Activated gamma-delta T cell (primary cell): ENCODE measurements around the gene TXNL4B.
"Not testable (repeated sequence)": the region's sequence is repeated elsewhere in the genome, so short reads cannot be mapped to it uniquely, and the experiment has no call there.

Source experiments
- DNase-seq: peaks from one replicate; lab custom pipeline; 2025; lab: John Stamatoyannopoulos, UW

The TXNL4B gene

DNA sequence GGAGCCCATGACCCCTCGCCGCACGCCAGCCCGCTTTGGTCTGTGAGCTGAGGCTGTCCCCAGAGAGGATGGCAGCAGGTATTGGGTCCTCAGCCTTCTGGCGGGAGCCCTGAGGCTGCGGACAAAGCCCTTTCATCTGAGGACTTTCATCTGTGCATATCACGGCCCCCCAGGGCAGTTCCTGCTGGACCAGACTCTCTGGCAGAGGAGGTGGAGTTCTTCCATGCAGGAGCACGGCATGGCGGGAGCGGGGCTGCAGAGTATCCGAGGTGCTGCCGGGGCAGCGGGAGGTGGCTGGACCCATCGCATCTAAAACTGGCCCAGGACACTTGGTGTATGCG is 19.0 kb upstream of the TXNL4B start:
- DNase-seq = no peak

DNA sequence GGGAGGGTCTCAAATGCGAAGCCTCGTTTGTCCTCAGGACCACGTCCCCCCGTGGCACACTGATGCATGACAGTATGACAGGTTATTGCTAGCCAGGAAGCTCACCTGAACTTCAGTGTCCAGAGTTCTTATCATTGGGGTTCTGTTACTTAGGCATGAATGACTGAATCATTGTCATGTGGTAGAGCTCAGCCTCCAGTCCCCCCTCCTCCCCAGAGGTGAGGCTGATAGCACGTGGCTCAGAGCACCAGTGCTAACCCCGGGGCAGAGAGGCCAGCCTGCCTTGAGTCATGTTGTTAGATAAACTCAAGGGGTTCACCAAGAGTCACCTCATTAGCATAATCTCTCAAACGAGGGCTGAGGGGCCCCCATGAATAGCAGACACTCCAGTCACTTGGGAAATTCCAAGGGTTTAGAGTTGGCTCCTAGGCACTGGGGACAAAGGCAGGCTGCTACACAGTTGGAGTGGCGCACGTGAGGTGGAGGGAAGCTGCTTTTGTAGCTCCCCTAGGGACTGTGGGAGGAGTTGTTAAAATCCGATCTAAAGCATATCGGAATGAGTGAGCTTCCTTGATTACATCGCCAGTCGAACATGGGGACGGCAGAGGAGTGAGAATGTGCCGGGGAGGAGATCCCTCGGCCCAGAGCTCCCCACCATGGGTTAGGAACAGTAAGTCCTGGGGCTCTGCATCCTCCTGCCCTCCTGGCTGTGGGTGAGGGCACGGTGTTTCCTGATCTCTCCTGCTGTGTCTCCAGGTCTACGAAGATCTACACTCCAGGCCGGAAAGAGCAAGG is 18.4 kb upstream of the TXNL4B start:
- DNase-seq = no peak

DNA sequence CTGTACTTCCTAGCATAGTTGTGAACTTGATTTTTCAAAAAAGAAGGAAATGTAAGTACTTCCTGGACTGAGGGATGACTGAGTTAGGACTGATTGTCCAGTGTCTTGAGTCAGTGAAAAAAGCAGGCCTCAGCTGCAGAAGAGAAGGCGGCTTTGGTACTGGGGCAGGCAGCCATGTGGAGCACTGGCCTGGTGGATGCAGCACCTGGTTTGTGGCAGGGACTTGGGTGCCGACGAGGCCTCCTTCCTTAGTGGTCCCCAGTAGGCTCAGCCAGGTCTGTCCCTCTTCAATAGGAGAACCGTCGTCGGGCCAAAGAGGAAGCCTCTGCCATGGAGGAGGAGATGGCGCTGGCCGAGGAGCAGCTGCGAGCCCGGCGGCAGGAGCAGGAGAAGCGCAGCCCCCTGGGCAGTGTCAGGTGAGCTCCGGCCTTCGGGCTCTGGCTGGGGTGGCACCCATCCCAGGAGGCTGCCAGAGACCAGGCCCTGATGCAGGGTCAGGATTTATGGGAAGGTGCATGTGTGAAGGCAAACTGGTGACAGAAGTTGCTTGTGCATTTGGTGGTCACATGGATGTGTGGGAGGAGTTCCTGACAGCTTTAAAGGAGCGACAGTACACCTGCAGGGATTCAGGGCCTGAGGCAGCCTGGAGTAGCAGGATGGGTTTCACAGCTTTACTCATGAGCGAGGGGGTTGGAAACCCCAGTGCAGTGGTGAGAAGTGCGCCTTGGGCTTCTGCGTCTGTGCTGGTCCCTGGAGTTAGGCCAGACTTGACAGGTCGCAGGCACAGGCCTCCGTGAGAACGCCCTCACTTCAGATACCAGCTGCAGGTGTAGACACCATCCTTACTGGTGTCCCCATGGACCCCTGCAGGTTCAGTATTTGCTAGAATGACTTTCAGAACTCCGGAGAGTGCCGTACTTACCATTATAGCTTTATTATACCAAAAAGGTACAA is 17.5 kb upstream of the TXNL4B start:
- no peak for DNase-seq

DNA sequence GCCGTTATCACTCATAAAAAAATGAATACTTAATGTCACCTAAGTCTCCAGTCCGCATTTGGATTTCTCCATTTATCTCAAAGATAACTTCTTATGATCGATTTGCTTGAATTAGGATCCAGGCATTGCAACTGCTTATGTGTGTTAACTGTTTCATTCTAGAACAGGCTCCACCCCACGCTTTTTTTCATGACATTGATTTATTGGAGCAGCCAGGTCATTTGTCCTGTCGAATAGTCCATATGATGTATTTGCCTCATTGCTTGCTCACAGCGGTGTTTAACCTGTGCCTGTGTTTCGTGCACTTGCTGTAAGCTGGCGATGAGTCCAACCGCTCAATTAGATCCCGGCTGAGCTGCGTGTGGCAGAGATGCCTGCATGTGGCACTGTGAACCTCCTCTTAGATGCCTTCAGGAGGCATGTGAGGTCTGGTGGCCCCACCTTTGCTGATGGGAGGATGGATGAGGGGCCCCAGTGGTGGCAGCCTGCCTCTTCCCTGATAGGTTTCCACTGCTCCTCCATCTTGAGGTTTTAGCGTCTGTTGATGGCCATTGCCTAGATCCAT is 16.6 kb upstream of the TXNL4B start:
- no peak for DNase-seq

DNA sequence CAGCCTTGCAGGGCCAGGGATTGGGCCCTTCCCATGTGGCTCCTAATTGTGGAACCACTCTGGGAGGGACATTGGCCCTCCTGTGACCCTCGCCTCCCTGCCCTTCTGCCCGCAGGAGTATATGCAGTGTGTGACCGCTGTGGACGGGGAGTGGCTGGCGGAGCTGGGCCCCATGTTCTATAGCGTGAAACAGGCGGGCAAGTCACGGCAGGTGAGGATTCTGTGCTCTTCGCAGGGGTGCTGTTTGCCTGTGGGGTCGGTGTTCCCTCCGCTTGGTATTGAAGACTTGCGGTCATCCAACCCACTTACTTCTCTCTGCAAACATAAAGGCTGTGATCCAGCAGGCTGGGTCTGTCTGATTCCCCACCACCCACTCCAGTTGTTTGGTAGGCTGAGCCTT is 15.9 kb upstream of the TXNL4B start:
- DNase-seq = no peak

DNA sequence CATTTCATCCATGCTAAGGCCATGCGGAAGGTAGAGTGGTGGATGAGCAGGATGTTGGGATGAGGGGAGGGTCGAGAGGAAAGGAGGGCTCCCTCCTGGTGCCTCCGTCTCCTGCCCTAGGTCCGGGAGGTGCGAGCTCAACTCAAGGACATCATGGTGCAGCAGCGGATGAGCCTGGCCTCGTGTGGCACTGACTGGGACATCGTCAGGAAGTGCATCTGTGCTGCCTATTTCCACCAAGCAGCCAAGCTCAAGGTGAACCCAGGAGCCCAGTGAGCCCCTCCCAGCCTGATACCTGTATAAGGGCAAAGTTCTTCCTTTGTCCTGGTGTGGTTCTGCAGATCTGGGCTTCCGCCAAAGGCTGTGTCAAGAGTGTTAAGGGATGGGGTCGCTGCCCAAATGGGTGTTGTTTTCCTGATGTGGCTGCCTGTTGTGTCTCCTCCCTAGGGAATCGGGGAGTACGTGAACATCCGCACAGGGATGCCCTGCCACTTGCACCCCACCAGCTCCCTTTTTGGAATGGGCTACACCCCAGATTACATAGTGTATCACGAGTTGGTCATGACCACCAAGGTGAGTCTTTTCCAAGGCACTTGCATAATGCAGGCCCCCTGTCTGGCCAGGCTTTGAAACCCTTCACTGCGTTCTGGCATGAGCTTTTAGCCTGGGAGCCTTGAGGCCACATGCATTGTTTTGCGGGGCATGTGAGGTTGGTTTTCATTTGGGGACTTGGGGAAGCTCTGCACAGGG is 15.1 kb upstream of the TXNL4B start:
- DNase-seq = no peak

DNA sequence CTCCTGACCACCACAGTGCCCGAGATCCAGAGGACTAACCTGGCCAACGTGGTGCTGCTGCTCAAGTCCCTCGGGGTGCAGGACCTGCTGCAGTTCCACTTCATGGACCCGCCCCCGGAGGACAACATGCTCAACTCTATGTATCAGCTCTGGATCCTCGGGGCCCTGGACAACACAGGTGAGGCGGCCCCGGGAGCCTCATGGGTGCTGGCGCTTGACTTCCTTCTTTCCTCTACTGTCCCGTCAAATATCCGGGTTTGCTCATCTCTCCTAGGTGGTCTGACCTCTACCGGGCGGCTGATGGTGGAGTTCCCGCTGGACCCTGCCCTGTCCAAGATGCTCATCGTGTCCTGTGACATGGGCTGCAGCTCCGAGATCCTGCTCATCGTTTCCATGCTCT is 14.0 kb upstream of the TXNL4B start:
- DNase-seq = no peak

DNA sequence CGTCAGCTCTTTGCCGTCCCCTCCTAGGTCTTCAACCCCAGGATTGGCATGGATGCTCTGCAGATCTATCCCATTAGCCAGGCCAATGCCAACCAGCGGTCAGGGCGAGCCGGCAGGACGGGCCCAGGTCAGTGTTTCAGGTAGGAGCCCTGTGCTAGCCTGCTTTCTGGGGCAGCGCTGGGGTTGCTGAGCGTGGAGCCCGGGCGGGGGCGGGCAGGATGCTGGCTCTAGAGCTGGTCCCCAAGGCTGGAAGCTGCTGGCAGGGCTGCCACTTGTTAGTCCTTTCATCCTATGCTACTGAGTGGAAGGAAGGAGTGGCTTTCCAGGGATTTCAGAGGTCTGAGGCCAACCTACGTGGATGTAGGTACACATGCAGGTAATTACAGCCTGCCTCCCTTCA is 12.6 kb upstream of the TXNL4B start:
- DNase-seq = no peak

DNA sequence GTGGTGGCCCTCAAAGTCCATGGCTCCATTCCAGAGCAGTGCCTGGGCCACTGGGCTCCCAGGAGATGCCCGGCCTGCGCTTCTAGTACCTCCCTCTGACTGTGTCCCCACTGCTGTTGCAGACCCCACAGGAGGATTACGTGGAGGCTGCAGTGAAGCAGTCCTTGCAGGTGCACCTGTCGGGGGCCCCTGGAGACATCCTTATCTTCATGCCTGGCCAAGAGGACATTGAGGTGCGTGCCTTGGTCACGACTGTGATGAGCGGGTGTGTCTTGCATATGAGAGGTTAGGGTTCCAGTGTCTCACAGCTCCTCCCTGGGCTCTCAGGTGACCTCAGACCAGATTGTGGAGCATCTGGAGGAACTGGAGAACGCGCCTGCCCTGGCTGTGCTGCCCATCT is 11.5 kb upstream of the TXNL4B start:
- DNase-seq = no peak

DNA sequence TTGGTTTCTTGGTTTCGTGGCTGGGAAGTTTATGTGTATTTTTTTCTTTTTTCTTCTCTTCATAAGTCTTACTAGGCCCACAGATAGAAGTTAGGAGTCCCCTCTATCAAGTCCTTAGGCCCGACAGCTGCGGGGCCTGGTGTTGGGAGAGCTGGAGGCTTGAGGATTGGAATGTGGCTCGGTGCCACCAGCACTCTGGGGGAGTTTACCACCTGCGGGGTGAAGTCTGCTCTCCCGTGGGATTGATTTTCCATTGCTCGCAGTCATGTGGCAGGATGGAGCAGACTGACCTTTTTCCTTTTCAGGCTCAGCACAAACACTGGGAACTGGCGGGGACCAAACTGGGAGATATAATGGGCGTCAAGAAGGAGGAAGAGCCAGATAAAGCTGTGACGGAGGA is 7.8 kb upstream of the TXNL4B start:
- no peak for DNase-seq

DNA sequence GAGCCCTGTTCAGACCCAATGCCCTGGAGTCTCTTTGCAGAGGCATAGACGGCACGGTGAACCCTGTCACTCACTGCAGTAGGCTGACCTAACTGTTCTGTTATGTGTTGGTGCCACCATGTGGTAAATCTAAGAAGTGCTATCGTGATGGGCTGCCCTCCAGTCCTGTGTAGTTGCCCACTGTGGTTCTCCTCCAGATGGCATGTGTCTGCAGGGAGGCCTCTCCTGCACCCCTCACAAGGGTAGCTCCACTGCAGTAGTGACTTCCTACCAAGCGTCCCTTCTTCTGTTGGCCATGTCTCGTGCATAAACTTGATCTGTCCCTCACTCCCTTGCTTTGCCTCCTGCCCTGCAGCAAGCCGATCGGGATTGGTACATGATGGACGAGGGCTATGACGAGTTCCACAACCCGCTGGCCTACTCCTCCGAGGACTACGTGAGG is 6.0 kb upstream of the TXNL4B start:
- no peak for DNase-seq

DNA sequence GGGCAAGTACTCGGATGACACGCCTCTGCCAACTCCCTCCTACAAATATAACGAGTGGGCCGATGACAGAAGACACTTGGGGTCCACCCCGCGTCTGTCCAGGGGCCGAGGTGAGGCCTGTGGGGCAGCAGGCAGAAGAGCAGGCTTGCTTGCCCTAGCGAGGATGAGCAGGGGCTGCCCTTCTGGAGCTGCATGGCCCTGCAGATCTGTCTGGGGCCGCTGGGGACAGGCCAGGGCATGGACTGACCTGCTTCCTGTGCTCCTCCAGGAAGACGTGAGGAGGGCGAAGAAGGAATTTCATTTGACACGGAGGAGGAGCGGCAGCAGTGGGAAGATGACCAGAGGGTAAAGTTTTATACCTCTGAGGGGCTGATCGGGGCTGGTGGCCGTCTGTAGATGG is 5.5 kb upstream of the TXNL4B start:
- no peak for DNase-seq

DNA sequence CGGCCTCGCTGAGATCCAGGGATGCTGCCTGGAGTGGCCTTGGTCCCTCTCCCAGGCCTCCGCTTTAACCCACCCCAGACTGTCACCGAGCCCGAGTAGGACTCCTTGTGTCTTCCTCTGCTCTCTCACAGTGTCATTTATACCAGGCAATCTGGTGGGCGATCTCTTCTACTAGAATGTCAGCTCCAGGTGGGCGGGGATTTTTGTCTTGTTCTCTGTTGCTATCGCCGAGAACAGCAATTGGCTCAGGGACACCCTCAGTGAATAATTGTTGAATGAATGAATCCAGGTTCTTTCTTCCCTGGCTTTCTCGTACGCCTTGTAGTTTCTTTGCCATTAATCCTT is 818 bp upstream of the TXNL4B start:
- DNase-seq = no peak

DNA sequence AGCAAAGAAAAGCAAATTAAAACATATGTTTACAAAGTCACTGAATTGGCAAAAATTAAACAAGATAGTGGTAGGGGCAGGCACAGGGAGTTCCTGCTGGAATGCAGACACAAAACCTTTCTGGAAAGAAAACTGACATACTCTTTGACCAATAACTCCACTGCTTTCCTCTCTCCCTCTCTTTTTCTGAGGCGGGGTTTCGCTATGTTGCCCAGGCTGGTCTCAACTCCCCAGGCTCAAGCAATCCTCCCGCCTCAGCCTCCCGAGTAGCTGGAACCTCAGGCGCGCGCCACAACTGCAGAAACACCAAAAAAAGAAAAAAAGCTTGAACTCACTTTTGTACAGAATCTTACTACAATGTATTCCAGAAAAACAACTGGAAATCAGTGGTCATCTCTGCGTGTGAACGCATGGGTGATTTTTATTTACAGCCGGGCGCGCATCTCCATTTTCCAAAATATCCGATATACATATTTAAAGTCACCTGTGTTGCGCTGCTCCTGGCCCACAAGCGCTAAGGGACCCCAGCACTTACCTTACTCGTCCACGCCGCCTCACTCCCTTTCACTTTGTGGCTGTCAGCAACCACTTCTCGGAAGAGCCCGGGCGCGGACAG is 480 bp downstream of the TXNL4B start:
- no peak for DNase-seq

DNA sequence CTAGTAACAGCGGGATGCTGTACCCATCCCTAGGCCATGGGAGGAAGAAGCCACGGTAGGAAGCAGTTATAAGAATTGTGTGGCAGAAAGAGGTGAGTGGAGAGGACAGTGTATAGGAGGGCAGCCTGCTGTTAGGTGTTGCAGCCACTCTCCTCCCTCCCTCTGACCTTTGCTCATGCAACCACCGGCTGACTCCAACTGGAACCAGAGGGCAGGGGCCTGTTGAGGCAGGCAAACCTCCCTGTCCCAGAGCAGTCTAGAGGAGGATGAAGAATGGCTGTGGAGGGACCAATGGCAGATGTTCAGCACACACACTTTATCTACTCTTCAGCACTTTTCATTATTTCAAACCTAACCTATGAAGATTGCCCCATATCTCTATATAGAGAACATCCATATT is 2.2 kb downstream of the TXNL4B start:
- DNase-seq = no peak

DNA sequence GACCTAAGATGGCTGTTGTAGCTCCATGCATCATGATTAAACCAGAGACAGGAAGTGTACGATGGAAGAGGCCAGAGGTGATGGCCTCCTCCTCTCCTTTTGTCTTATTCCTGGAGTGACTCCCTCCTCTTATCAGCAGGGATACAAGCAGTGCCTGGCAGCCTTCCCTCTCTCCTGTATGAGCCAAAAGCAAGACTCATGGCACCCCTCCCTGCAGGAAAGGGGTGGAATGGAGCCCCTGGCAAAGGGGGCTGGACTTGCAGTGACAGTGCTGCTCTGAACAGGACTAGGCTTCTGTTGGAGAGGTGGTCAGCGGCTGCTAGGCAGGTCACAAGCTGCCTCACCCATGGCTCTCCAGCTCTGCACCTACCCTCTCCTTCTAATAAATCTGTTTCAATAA is 8.4 kb downstream of the TXNL4B start:
- DNase-seq = no peak

DNA sequence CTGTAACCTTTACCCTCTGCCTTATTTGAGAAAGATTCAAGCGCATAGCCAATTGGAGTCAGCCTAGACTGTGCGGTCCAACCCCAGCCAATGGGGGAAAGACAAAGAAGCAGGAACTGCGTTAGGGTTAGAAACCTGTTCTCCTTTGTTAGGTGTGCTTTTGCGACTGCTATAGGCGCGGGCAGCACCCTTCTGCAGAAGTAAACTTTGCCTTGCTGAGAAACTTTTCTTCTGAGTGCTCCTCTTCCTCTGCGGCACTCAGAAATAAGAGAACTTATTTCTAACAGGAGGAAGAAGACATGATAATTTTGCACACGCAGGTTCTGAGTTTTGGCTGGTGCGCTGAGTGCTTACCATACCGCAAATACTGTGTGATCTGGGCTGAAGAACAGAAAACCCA is 9.0 kb downstream of the TXNL4B start:
- DNase-seq = no peak

DNA sequence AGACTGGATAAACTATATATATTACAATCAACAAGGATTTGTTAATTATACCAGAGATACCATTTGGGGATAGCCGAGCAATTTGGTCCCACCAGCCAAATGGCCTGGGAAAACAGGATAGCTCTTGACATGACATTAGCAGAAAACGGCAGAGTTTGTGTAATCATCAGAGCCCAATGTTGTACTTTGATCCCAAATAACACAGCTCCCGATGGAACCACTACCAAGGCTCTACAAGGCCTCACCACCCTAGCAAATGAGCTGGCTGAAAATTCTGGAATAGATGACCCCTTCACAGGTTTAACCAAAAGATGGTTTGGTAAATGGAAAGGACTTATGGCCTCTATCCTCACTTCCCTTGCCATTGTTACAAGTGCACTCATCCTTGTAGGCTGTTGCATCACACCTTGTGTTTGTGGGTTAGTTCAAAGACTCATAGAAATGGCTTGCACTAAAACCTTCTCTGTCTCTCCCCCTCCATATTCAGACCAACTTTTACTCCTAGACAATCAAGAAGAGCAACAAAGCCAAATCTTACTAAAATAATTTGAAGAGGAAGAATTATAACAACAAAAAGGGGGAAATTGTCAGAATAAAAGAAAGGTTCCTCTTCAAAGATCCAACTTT is 9.5 kb downstream of the TXNL4B start:
- DNase-seq = no peak

DNA sequence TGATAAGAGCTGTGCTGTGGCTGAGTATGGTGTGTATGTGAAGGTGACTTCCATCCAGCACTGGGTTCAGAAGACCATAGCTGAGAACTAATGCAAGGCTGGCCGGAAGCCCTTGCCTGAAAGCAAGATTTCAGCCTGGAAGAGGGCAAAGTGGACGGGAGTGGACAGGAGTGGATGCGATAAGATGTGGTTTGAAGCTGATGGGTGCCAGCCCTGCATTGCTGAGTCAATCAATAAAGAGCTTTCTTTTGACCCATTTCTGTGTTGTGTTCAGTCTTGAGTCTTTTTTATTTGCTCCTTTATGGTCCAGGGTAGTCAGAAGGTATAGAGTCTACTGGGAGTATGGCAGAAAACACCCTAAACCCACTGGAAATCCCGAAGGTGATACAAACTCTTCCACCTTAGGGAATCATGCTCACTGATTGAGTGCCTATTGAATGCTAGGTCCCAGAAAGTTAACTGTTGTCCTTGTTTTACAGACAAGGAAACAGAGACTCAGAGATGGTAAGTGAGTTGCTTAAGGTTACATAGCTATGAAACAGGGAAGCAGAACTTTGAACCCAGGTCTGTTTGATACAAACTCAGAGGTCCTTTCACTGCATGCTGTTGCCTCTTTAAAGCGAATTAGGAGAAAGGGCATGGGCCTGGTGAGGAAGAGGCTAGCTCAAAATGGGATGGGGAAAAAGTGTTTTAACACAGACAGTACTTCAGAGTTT is 16.3 kb downstream of the TXNL4B start:
- DNase-seq = not testable (repeated sequence)

DNA sequence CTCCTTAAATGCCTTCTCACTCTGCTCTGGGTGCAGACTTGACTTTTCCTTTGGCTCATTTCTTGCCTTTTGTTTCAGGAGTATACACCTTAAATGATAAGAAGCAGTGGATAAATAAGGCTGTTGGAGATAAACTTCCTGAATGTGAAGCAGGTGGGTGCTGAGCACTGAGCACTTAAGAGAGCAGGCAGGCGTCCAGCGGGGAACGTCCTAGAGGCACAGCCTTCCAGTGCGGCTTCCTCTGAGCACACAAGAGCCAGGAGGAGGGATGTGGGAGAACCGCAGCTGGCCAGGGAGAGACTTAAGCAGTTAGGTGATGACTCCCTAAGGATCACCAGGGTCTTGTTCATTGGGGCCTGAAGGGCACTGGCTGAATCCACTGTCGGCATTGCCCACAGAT is 18.4 kb downstream of the TXNL4B start:
- DNase-seq = not testable (repeated sequence)
